Measurements from ENCODE around the gene HDGF. TPM values are rescaled to one million over a fixed set of nuclear protein-coding genes. Genes with fewer than 3 reads are reported as not detected.

The HDGF gene
- total RNA-seq, 1 experiment from 2014 or later = 310 TPM

GRCh38 chr1:156740237-156740740 is 11.2 kb downstream of the HDGF start:
- H2AK5ac ChIP-seq (ENCODE audit: insufficient read length, low read length) = no peak overlapping the region
- H3K9ac ChIP-seq (ENCODE audit: extremely low read depth, insufficient read length, low read length) = peak overlapping the region; percentile 87
- peaks cover 5% of the 10 kb centered on the region for H3K23me2 ChIP-seq (ENCODE audit: insufficient read length, low read depth, low read length, poor library complexity, severe bottlenecking)
- Mint-ChIP-seq H3K9me3 (no peaks in the 10 kb centered on the region; a peak in 1 of 5 replicates), H3K27me3 (ENCODE audit: low read depth) (no peaks in the 10 kb centered on the region), H3K4me3 (peak overlapping the region; percentile 85 to 92), H3K4me1 (peaks cover 18 to 27% of the 10 kb centered on the region in 2 experiments), H3K36me3 (ENCODE audit: insufficient read depth in 1 of 3, low read depth in 3 of 3) (peaks cover 21 to 48% (median 37%) of the 10 kb centered on the region in 3 experiments; a peak in 6 of 7 replicates), H3K27ac (peak overlapping the region; percentile 93 to 99 (median 98))
- no peaks in the 10 kb centered on the region for H3K4me1 ChIP-seq (ENCODE audit: insufficient read depth, low read length)
- H2BK15ac ChIP-seq (ENCODE audit: low read depth, low read length) = no peak overlapping the region
- H4K5ac ChIP-seq (ENCODE audit: insufficient read length, low read depth, low read length) = no peak overlapping the region
- no peak overlapping the region for H3K4ac ChIP-seq (ENCODE audit: low read depth, low read length)
- H3K56ac ChIP-seq (ENCODE audit: insufficient read length, low read depth, low read length) = no peak overlapping the region
- peak overlapping the region; percentile 18 for H3K27ac ChIP-seq (ENCODE audit: insufficient read length, low read depth, low read length)
- H3K79me1 ChIP-seq (ENCODE audit: insufficient read depth, low read depth, low read length, poor library complexity, severe bottlenecking) = no peaks in the 10 kb centered on the region
- H2BK12ac ChIP-seq (ENCODE audit: insufficient read length, low read depth, low read length) = no peak overlapping the region
- no peak overlapping the region for H2BK20ac ChIP-seq (ENCODE audit: low read depth, low read length, poor library complexity, severe bottlenecking)
- no peaks in the 10 kb centered on the region for H3K9me3 ChIP-seq (ENCODE audit: control insufficient read depth, low read depth, low read length)
- H3K18ac ChIP-seq (ENCODE audit: insufficient read length, low read depth, low read length) = peak overlapping the region; percentile 29
- no peak overlapping the region for H4K8ac ChIP-seq (replicated peaks; ENCODE audit: insufficient read length, low read depth, low read length)
- no peaks in the 10 kb centered on the region for H3K27me3 ChIP-seq (ENCODE audit: insufficient read depth, low read length)
- H3K79me2 ChIP-seq (ENCODE audit: insufficient read depth, low read length) = no peaks in the 10 kb centered on the region; the same call in 1 of the 2 replicates
- H4K20me1 ChIP-seq (ENCODE audit: control insufficient read depth, insufficient read depth, insufficient read length) = no peaks in the 10 kb centered on the region
- no peak for DNase-seq
- H2AFZ ChIP-seq (ENCODE audit: low read length) = no peak overlapping the region
- no peak overlapping the region for H2BK120ac ChIP-seq (ENCODE audit: low read depth, low read length, poor library complexity, severe bottlenecking)
- no peak overlapping the region for H3K23ac ChIP-seq (ENCODE audit: insufficient read length, low read depth, low read length)
- no peak overlapping the region for H3T11ph ChIP-seq (ENCODE audit: low read length)
- H2BK5ac ChIP-seq (ENCODE audit: insufficient read length, low read length) = no peak overlapping the region
- peak overlapping the region; percentile 90 for H3K4me2 ChIP-seq (ENCODE audit: insufficient read depth, insufficient read length, low read length)
- no CpG with 5 or more reads among the region's 7 CpGs for WGBS (ENCODE audit: extremely low coverage, insufficient read length, low lambda C conversion rate)
- no peak for TF ChIP-seq CTCF (conservative IDR thresholded peaks at IDR 0.05)
- peak overlapping the region; percentile 13 for H3K14ac ChIP-seq (ENCODE audit: insufficient read depth, low read length)
- H4K91ac ChIP-seq (ENCODE audit: insufficient read length, low read depth, low read length) = no peak overlapping the region
